ENCODE measurements around the gene ADAM19.
A peak's percentile ranks its signal among the peaks of the same experiment; 100 is the strongest.

Gene ADAM19

GRCh38 chr5:157559301-157559700 is 16.3 kb downstream of the ADAM19 start:
- DNase-seq (ENCODE audit: insufficient read length) (no peak), FAIRE-seq (no peak)
- TF ChIP-seq POLR2AphosphoS5 (IDR thresholded peaks at IDR 0.05; ENCODE audit: low read depth, low read length), result no peak
- no peak for TF ChIP-seq POLR2A (IDR thresholded peaks at IDR 0.05; ENCODE audit: low read depth, low read length)

DNA sequence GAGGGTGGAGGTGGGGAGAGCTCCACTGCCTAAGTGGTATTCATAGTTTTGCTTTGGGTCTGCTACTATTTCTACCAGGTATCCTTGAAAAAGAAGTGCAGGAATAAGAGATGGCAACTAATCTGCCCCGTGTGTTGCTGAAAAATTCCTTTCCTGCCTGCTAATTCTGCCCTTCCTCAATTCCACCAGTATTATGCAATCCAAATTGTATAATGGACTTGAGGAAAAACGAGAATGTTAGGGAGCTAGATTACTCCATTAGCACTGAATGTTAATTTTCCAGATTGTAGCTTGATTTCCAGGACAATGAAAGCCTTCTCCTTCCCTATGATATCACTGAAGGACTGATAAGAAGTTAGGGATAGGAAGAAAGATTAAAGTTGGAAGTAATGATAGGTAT is 16.9 kb downstream of the ADAM19 start:
- no peak for FAIRE-seq
- TF ChIP-seq POLR2A (IDR thresholded peaks at IDR 0.05; ENCODE audit: low read depth, low read length), result no peak
- TF ChIP-seq TAF1 (IDR thresholded peaks at IDR 0.05; ENCODE audit: borderline replicate concordance, low read depth, low read length), result no peak
- no peak for TF ChIP-seq POLR2AphosphoS5 (IDR thresholded peaks at IDR 0.05; ENCODE audit: low read depth, low read length)

DNA sequence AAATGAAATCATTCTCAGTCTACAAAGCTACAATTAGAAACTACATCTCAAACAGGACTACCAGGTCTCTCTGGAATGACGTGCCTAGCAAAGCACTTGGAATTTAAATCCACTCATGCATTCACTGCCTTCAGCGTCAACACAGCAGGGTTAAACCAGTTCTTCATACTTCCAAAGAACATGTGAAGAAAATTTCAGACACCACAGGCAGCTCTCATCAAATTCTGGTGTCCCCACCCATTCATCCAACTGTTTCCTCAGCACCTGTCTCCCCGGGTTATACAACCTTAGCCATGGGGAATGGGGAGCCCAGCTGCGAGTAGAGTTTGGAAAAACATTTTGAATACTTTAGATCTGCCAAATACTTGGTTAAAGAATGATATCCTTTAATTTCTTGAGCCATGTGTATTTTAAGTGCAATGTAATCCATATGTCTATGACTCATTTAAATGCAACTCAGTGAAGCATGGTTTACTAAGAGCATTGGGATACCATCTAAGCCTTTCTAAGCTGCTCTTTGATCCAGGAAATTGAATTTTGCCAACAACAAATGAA is 17.5 kb downstream of the ADAM19 start:
- no peak for DNase-seq (ENCODE audit: insufficient read length)
- FAIRE-seq, result no peak

More for the DNA sequence above, 16.9 kb downstream of the ADAM19 start:
- no peak for DNase-seq (ENCODE audit: insufficient read length)

DNA sequence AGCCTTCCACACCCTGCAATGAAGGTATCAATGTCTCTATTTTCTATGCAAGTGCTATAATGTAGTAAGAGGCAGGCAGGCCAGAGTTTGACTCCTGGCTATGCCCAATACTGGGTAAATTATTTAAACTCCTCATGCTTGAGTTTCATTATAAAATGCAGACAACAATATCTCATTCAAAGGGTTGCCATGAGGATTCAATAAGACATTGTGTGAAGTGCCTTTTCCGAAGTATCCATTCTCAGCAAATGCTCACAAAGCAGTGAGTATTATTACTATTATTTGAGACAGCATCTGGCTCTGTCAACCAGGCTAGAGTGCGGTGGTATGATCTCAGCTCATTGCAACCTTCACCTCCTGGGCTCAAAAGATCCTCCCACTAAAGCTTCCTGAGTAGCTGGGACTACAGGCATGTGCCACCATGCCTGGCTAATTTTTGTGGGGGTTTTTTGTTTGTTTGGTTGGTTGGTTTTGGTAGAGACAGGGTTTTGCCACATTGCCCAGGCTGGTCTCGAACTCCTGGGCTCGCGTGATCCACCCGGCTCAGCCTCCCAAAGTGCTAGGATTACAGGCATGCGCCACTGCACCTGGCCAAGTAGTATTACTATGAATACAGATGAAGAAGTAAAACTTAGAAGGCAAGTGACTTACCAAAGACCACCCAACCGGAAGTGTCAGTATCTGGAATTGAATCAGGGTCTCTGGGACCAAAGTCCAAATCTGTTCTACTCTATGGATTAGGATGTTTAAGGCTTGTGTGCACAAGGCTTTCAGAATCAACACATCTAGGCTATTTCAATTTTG is 18.8 kb downstream of the ADAM19 start:
- no peak for FAIRE-seq
- no peak for DNase-seq (ENCODE audit: insufficient read length)
- TF ChIP-seq TAF1 (IDR thresholded peaks at IDR 0.05; ENCODE audit: borderline replicate concordance, low read depth, low read length) (no peak), POLR2A (IDR thresholded peaks at IDR 0.05; ENCODE audit: low read depth, low read length) (no peak), POLR2AphosphoS5 (IDR thresholded peaks at IDR 0.05; ENCODE audit: low read depth, low read length) (no peak)

More for the DNA sequence above, 17.5 kb downstream of the ADAM19 start:
- TF ChIP-seq POLR2A (IDR thresholded peaks at IDR 0.05; ENCODE audit: low read depth, low read length) (no peak), POLR2AphosphoS5 (IDR thresholded peaks at IDR 0.05; ENCODE audit: low read depth, low read length) (no peak), TAF1 (IDR thresholded peaks at IDR 0.05; ENCODE audit: borderline replicate concordance, low read depth, low read length) (no peak)

- TF ChIP-seq TAF1 (IDR thresholded peaks at IDR 0.05; ENCODE audit: borderline replicate concordance, low read depth, low read length) (no peak), POLR2A (IDR thresholded peaks at IDR 0.05; ENCODE audit: low read depth, low read length) (no peak), POLR2AphosphoS5 (IDR thresholded peaks at IDR 0.05; ENCODE audit: low read depth, low read length) (no peak)
- FAIRE-seq, result no peak
Measured at GRCh38 chr5:157555037-157555640, 20.4 kb downstream of the ADAM19 start.

DNA sequence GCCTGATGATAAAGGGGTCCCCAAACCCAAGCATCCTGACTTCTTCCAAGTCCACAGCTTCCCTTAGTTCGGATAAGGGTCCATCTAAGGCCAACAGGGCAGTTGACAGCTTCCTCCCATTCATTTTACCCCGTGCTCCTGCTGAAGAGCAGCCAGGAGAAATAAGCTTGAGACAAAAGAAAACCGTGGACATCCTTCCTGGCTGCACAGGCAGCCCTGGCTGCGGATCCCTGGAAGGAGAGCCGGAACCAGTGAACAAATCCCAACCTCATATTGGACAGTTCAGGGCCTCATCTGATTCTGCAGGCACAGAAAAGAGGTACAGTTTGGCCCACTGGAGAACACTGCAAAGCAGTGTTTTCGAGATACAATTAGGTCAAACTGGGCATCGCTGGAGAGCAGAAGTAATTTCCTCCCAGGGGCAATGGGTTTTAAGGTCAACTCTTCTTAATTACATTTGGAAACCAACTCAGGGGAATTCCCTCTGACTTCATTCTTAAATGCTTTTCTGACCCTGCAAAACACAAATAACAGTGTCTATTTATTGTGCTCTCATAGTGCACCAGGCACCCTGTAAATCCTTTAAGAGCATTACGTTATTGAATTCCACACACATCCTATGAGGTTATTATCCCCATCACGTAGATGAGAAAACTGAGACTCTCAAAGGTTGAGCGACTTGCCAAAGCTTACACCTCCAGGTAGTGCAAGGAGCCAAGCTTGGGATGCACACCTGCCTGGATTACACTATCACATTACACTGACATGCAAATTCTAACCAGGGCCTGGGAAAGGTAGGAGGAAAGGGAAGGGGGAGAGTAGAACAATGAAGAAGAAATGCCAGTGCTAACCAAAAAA is 21.2 kb downstream of the ADAM19 start:
- FAIRE-seq (peak; percentile 81), DNase-seq (ENCODE audit: insufficient read length) (no peak)

More at GRCh38 chr5:157555037-157555640, 20.4 kb downstream of the ADAM19 start:
- no peak for DNase-seq (ENCODE audit: insufficient read length)

GRCh38 chr5:157552650-157553049 is 22.9 kb downstream of the ADAM19 start:
- no peak for FAIRE-seq

More for the DNA sequence above, 21.2 kb downstream of the ADAM19 start:
- TF ChIP-seq POLR2A (IDR thresholded peaks at IDR 0.05; ENCODE audit: low read depth, low read length), result no peak
- no peak for TF ChIP-seq POLR2AphosphoS5 (IDR thresholded peaks at IDR 0.05; ENCODE audit: low read depth, low read length)
- no peak for TF ChIP-seq TAF1 (IDR thresholded peaks at IDR 0.05; ENCODE audit: borderline replicate concordance, low read depth, low read length)

DNA sequence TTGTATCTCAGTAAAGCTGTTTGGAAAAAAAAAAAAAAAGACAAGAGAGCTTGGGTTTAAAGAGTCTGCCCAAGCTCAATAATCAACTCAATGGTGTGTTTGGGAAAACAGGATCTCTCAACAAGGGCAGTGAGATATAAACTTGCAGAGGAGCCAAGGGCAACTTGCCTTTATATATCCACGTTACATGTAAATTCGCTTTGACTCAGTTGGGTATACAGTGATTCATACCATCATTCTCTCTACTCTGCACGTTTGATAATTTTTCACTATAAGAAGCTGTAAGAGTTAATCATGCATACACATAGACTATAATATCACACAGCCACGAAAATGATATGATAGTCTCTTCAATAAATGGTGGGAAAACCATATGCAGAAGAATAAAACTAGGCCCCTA is 24.9 kb downstream of the ADAM19 start:
- DNase-seq (ENCODE audit: insufficient read length) (no peak), FAIRE-seq (no peak)
- TF ChIP-seq TAF1 (IDR thresholded peaks at IDR 0.05; ENCODE audit: borderline replicate concordance, low read depth, low read length), result no peak
- TF ChIP-seq POLR2AphosphoS5 (IDR thresholded peaks at IDR 0.05; ENCODE audit: low read depth, low read length), result no peak
- TF ChIP-seq POLR2A (IDR thresholded peaks at IDR 0.05; ENCODE audit: low read depth, low read length), result no peak

More at GRCh38 chr5:157552650-157553049, 22.9 kb downstream of the ADAM19 start:
- no peak for TF ChIP-seq POLR2A (IDR thresholded peaks at IDR 0.05; ENCODE audit: low read depth, low read length)
- TF ChIP-seq POLR2AphosphoS5 (IDR thresholded peaks at IDR 0.05; ENCODE audit: low read depth, low read length), result no peak
- no peak for TF ChIP-seq TAF1 (IDR thresholded peaks at IDR 0.05; ENCODE audit: borderline replicate concordance, low read depth, low read length)
- no peak for DNase-seq (ENCODE audit: insufficient read length)

- DNase-seq (ENCODE audit: insufficient read length) (no peak), FAIRE-seq (peak; percentile 56)
- no peak for TF ChIP-seq POLR2A (IDR thresholded peaks at IDR 0.05; ENCODE audit: low read depth, low read length)
- TF ChIP-seq TAF1 (IDR thresholded peaks at IDR 0.05; ENCODE audit: borderline replicate concordance, low read depth, low read length), result no peak
- TF ChIP-seq POLR2AphosphoS5 (IDR thresholded peaks at IDR 0.05; ENCODE audit: low read depth, low read length), result no peak
Measured at GRCh38 chr5:157549954-157550549, 25.5 kb downstream of the ADAM19 start.

- TF ChIP-seq POLR2AphosphoS5 (IDR thresholded peaks at IDR 0.05; ENCODE audit: low read depth, low read length) (no peak), TAF1 (IDR thresholded peaks at IDR 0.05; ENCODE audit: borderline replicate concordance, low read depth, low read length) (no peak), POLR2A (IDR thresholded peaks at IDR 0.05; ENCODE audit: low read depth, low read length) (no peak)
- FAIRE-seq, result no peak
- no peak for DNase-seq (ENCODE audit: insufficient read length)
Measured at GRCh38 chr5:157549283-157549629, 26.3 kb downstream of the ADAM19 start.

Measured in GM12892 (cell line).